ENCODE data around the gene GCAT.
A peak's percentile ranks its signal among the peaks of the same experiment; 100 is the strongest.

GCAT gene

DNA sequence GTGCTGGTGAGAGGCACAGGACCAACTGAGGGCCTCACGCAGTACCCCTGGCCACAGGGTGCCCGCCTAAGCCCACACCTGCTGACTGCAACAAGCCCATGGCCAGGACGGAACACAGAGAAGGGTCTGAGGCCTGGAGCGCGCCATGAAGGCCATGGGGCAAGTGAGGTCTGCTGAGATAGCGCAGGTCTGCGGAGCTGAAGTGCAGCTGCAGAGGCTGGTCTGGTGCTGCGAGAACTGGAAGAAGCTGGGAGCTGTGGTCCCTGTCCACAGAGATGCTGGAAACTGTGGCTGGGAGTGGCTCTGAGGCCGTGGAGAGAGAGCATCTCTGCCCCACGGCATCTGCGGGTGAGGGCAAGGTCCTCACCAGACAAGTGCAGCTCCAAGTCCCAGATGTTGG, 23.7 kb downstream of the GCAT start:
- TF ChIP-seq, protein P1, sequence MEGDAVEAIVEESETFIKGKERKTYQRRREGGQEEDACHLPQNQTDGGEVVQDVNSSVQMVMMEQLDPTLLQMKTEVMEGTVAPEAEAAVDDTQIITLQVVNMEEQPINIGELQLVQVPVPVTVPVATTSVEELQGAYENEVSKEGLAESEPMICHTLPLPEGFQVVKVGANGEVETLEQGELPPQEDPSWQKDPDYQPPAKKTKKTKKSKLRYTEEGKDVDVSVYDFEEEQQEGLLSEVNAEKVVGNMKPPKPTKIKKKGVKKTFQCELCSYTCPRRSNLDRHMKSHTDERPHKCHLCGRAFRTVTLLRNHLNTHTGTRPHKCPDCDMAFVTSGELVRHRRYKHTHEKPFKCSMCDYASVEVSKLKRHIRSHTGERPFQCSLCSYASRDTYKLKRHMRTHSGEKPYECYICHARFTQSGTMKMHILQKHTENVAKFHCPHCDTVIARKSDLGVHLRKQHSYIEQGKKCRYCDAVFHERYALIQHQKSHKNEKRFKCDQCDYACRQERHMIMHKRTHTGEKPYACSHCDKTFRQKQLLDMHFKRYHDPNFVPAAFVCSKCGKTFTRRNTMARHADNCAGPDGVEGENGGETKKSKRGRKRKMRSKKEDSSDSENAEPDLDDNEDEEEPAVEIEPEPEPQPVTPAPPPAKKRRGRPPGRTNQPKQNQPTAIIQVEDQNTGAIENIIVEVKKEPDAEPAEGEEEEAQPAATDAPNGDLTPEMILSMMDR (IDR thresholded peaks at IDR 0.05; ENCODE audit: control extremely low read depth, extremely low read depth, low read depth, missing control alignments), result no peak
- no peak for DNase-seq (ENCODE audit: extremely low spot score)
- ChIA-PET CTCF (interaction anchor here (1.1 to 9.6 kb wide), 3 partner anchors 8 to 32 kb away, joined by 3 to 86 read pairs (median 6); partner anchors contain the start of gene GALR3), POLR2A (no interaction called here)

GRCh38 chr22:37832022-37832857, 24.5 kb downstream of the GCAT start:
- POLR2A ChIA-PET, result no interaction called here

GRCh38 chr22:37842015-37842793, 34.5 kb downstream of the GCAT start:
- CTCF ChIA-PET, result interaction anchor here (1.3 to 4.3 kb wide), 3 partner anchors 21 to 198 kb away, joined by 3 to 22 read pairs (median 6); no protein-coding TSS in a partner anchor
- no peak for DNase-seq (ENCODE audit: extremely low spot score)
- POLR2A ChIA-PET, result no interaction called here
- TF ChIP-seq, protein P1 (IDR thresholded peaks at IDR 0.05; ENCODE audit: control extremely low read depth, extremely low read depth, low read depth, missing control alignments), result no peak

More at GRCh38 chr22:37832022-37832857, 24.5 kb downstream of the GCAT start:
- CTCF ChIA-PET, result interaction anchor here (1.1 to 9.6 kb wide), 3 partner anchors 9 to 31 kb away, joined by 3 to 86 read pairs (median 6); partner anchors contain the start of gene GALR3
- no peak for DNase-seq (ENCODE audit: extremely low spot score)
- TF ChIP-seq, protein P1 (IDR thresholded peaks at IDR 0.05; ENCODE audit: control extremely low read depth, extremely low read depth, low read depth, missing control alignments), result no peak

- TF ChIP-seq, protein P1 (IDR thresholded peaks at IDR 0.05; ENCODE audit: control extremely low read depth, extremely low read depth, low read depth, missing control alignments), result no peak
- DNase-seq (ENCODE audit: extremely low spot score), result peak; percentile 68
- POLR2A ChIA-PET, result interaction anchor here (1.2 to 1.3 kb wide), 2 partner anchors 9 to 110 kb away, joined by 3 to 4 read pairs; partner anchors contain the start of genes C22orf23 and POLR2F
- CTCF ChIA-PET, result interaction anchor here (0.8 to 2.0 kb wide), 10 partner anchors 9 to 96 kb away, joined by 3 to 13 read pairs (median 4); no protein-coding TSS in a partner anchor
Measured at GRCh38 chr22:37843741-37844089, 36.0 kb downstream of the GCAT start.

DNA sequence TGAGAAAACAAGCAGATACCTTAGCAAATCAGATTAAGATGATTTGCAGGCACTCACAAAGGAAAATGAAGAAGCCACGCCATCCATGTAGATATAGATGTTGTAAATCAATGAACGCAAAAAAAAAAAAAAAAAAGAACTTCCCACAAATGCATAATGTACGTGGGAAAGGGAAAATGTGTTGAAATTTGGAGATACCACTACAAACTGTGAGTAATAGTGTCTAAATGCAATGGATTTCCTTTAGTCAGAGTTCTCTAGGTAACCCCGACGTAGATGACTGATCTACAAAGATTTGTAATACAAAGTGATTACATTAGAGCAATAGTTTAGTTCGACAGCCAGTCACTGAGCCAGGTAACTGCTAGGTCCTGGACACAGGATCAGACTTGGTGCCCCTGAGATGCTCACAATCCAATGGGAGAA, 37.2 kb downstream of the GCAT start:
- ChIA-PET POLR2A (interaction anchor here (0.6 to 1.2 kb wide), 4 partner anchors 10 to 108 kb away, joined by 3 to 6 read pairs (median 4); partner anchors contain the start of genes C22orf23, GCAT and POLR2F), CTCF (interaction anchor here (1.5 to 2.2 kb wide), 4 partner anchors 11 to 202 kb away, joined by 4 to 13 read pairs (median 6); no protein-coding TSS in a partner anchor)
- TF ChIP-seq, protein P1 (IDR thresholded peaks at IDR 0.05; ENCODE audit: control extremely low read depth, extremely low read depth, low read depth, missing control alignments), result no peak
- DNase-seq (ENCODE audit: extremely low spot score), result no peak

DNA sequence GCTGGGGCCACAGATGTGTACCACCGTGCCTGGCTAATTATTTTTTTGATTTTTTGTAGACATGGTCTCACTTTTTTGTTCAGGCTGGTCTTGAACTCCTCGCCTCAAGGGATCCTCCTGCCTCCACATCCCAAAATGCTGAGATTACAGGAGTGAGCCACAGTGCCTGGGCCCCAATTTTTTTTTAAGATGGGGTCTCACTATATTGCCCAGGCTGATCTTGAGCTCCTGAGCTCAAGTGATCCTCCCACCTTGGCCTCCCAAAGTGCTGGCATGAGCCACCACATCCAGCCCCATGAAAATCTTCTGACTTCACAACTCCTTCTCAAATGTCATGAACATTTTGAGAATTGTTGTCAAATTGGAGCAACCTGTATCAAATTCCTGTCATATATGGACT, 38.7 kb downstream of the GCAT start:
- DNase-seq (ENCODE audit: extremely low spot score), result no peak
- CTCF ChIA-PET, result interaction anchor here (0.7 to 1.7 kb wide), 2 partner anchors 17 to 28 kb away, joined by 3 to 10 read pairs; no protein-coding TSS in a partner anchor
- TF ChIP-seq, protein P1 (IDR thresholded peaks at IDR 0.05; ENCODE audit: control extremely low read depth, extremely low read depth, low read depth, missing control alignments), result no peak
- POLR2A ChIA-PET, result no interaction called here

All from GM10248 (cell line).